Esophagus (tissue), 2 donors: ENCODE results near the gene SYCN. TPM values are rescaled to one million over a fixed set of nuclear protein-coding genes. Genes with fewer than 3 reads are reported as not detected.

Source experiments
- H3K27ac ChIP-seq, 2 donors: one replicate each; pipeline ENCODE4 v1.5.1; 2013; ENCODE audit warnings: low read depth in 2 of 2, mild to moderate bottlenecking in 2 of 2, inconsistent platforms in 1 of 2, low read length in 1 of 2, moderate library complexity in 1 of 2
- H3K27me3 ChIP-seq, 2 donors: one replicate each; pipeline ENCODE4 v1.6.1; 2013; ENCODE audit warnings: low read length in 2 of 2, control low read depth in 1 of 2, mild to moderate bottlenecking in 1 of 2; ENCODE audit not compliant: insufficient read depth in 2 of 2, control insufficient read depth in 1 of 2
- H3K36me3 ChIP-seq, 2 donors: one replicate each; pipeline ENCODE4 v1.6.1; 2013; ENCODE audit warnings: low read length in 1 of 2; ENCODE audit not compliant: control insufficient read depth in 2 of 2, insufficient read depth in 2 of 2
- H3K4me1 ChIP-seq, 2 donors: one replicate each; pipeline ENCODE4 v1.6.1; 2013; ENCODE audit warnings: low read length in 1 of 2; ENCODE audit not compliant: control insufficient read depth in 2 of 2, insufficient read depth in 2 of 2
- H3K4me3 ChIP-seq, 2 donors: one replicate each; pipeline ENCODE4 v1.5.1; 2013; ENCODE audit warnings: low read length in 2 of 2, mild to moderate bottlenecking in 2 of 2, low read depth in 1 of 2, moderate library complexity in 1 of 2
- H3K9me3 ChIP-seq, 2 donors: one replicate each; pipeline ENCODE4 v1.6.1; 2013; ENCODE audit warnings: mild to moderate bottlenecking in 2 of 2, low read depth in 1 of 2, low read length in 1 of 2, moderate library complexity in 1 of 2; ENCODE audit not compliant: control insufficient read depth in 2 of 2, insufficient read depth in 1 of 2
- WGBS, 2 donors: extraction: QIAGEN DNeasy Blood & Tissue Kit; methylation state at CpG; one replicate each; pipeline ENCODE4 v1.1.7; 2013; 5-methylcytosine and 5-hydroxymethylcytosine counted together
- polyA plus RNA-seq, 2 donors: library from polyadenylated mRNA; stranded (reverse); fragments of 200-250 nt; gene quantifications; one replicate each; pipeline ENCODE4 v1.2.3, GENCODE V29; 2013
- donor health status: healthy with polysubstance abuse.
- donor health status: Bipolar disorder and iron deficiency.

Gene SYCN
- polyA plus RNA-seq, 2 donors, result 0.22 TPM; not detected in 1

- no peaks in the 10 kb centered on the region for H3K36me3 ChIP-seq
- WGBS, 2 donors, result 27 to 40% methylated on average over 8 of the region's 8 CpGs
- H3K27ac ChIP-seq, result peak overlapping the region; percentile 69 to 88
- H3K4me1 ChIP-seq, result no peaks in the 10 kb centered on the region
- no peaks in the 10 kb centered on the region for H3K9me3 ChIP-seq
- H3K4me3 ChIP-seq, result no peak overlapping the region
- no peaks in the 10 kb centered on the region for H3K27me3 ChIP-seq
Measured at GRCh38 chr19:39187552-39187943, 16.5 kb downstream of the SYCN start.

- no peaks in the 10 kb centered on the region for H3K36me3 ChIP-seq
- H3K9me3 ChIP-seq, result no peaks in the 10 kb centered on the region
- 88 to 94% methylated on average over 8 of the region's 8 CpGs for WGBS, 2 donors
- no peak overlapping the region for H3K4me3 ChIP-seq
- H3K27me3 ChIP-seq, result no peaks in the 10 kb centered on the region
- no peaks in the 10 kb centered on the region for H3K4me1 ChIP-seq
- H3K27ac ChIP-seq, result no peak overlapping the region
Measured at GRCh38 chr19:39186391-39186790, 17.7 kb downstream of the SYCN start.

- Histone ChIP-seq H3K36me3 (peaks cover 6 to 18% of the 10 kb centered on the region in 2 donors), H3K27me3 (no peaks in the 10 kb centered on the region), H3K4me1 (no peaks in the 10 kb centered on the region), H3K4me3 (no peak overlapping the region), H3K27ac (no peak overlapping the region), H3K9me3 (no peaks in the 10 kb centered on the region)
- 74 to 81% methylated on average over 8 of the region's 8 CpGs for WGBS, 2 donors
Measured at GRCh38 chr19:39183104-39183503, 21.0 kb downstream of the SYCN start.

- no peaks in the 10 kb centered on the region for H3K4me1 ChIP-seq
Measured at GRCh38 chr19:39182174-39182505, 21.9 kb downstream of the SYCN start.

GRCh38 chr19:39181500-39182173 lies 22.4 kb downstream of the SYCN start:
- Histone ChIP-seq H3K36me3 (peaks cover 12 to 29% of the 10 kb centered on the region in 2 donors), H3K27me3 (no peaks in the 10 kb centered on the region), H3K9me3 (no peaks in the 10 kb centered on the region), H3K27ac (no peak overlapping the region), H3K4me1 (no peaks in the 10 kb centered on the region), H3K4me3 (no peak overlapping the region)
- WGBS, 2 donors, result 76 to 82% methylated on average over 21 of the region's 21 CpGs

More at GRCh38 chr19:39182174-39182505, 21.9 kb downstream of the SYCN start:
- H3K36me3 ChIP-seq, result peaks cover 11 to 26% of the 10 kb centered on the region in 2 donors
- no peaks in the 10 kb centered on the region for H3K9me3 ChIP-seq
- no peak overlapping the region for H3K4me3 ChIP-seq
- H3K27ac ChIP-seq, result no peak overlapping the region
- no peaks in the 10 kb centered on the region for H3K27me3 ChIP-seq
- WGBS, 2 donors, result 73 to 78% methylated on average over 4 of the region's 4 CpGs

GRCh38 chr19:39180749-39181148 lies 23.3 kb downstream of the SYCN start:
- Histone ChIP-seq H3K4me3 (no peak overlapping the region), H3K27ac (peak overlapping the region in 1 of 2 donors; percentile 18), H3K9me3 (no peaks in the 10 kb centered on the region), H3K36me3 (peaks cover 18 to 38% of the 10 kb centered on the region in 2 donors), H3K27me3 (no peaks in the 10 kb centered on the region), H3K4me1 (no peaks in the 10 kb centered on the region)
- 83 to 85% methylated on average over 9 of the region's 9 CpGs for WGBS, 2 donors

GRCh38 chr19:39179754-39180153 lies 24.3 kb downstream of the SYCN start:
- WGBS, 2 donors, result 90 to 94% methylated on average over 10 of the region's 10 CpGs
- H3K4me3 ChIP-seq, result no peak overlapping the region
- no peaks in the 10 kb centered on the region for H3K27me3 ChIP-seq
- H3K27ac ChIP-seq, result peak overlapping the region in 1 of 2 donors; percentile 51
- no peaks in the 10 kb centered on the region for H3K4me1 ChIP-seq
- peaks cover 22 to 48% of the 10 kb centered on the region in 2 donors for H3K36me3 ChIP-seq
- H3K9me3 ChIP-seq, result no peaks in the 10 kb centered on the region

- Histone ChIP-seq H3K9me3 (no peaks in the 10 kb centered on the region), H3K27ac (no peak overlapping the region), H3K36me3 (peaks cover 22 to 58% of the 10 kb centered on the region in 2 donors), H3K27me3 (no peaks in the 10 kb centered on the region), H3K4me1 (no peaks in the 10 kb centered on the region), H3K4me3 (no peak overlapping the region)
- WGBS, 2 donors, result 92 to 93% methylated on average over 28 to 30 of the region's 30 CpGs
Measured at GRCh38 chr19:39178296-39179006, 25.6 kb downstream of the SYCN start.

- no peaks in the 10 kb centered on the region for H3K27me3 ChIP-seq
- H3K4me1 ChIP-seq, result no peaks in the 10 kb centered on the region
- no peak overlapping the region for H3K27ac ChIP-seq
- no peaks in the 10 kb centered on the region for H3K9me3 ChIP-seq
- peaks cover 22 to 64% of the 10 kb centered on the region in 2 donors for H3K36me3 ChIP-seq
- no peak overlapping the region for H3K4me3 ChIP-seq
- 89 to 90% methylated on average over 11 of the region's 11 CpGs for WGBS, 2 donors
Measured at GRCh38 chr19:39177736-39178135, 26.3 kb downstream of the SYCN start.
